DLD1 (cell line): ENCODE measurements around the gene LIPC.

Source experiments
- in situ Hi-C: cut with HindIII; loops from 2 replicates; pipeline ENCODE4 v1.10.0; 2017; ENCODE audit warnings: low sequenced_read_pairs

The LIPC gene

GRCh38 chr15:58453931-58454793 lies 22.4 kb downstream of the LIPC start:
- in situ Hi-C loops: no loop called here

GRCh38 chr15:58454950-58455401 lies 23.2 kb downstream of the LIPC start:
- in situ Hi-C loops: no loop called here

GRCh38 chr15:58457466-58457965 lies 25.7 kb downstream of the LIPC start:
- in situ Hi-C loops: no loop called here

- in situ Hi-C loops: no loop called here
Observed at GRCh38 chr15:58458076-58458475, 26.3 kb downstream of the LIPC start.

DNA sequence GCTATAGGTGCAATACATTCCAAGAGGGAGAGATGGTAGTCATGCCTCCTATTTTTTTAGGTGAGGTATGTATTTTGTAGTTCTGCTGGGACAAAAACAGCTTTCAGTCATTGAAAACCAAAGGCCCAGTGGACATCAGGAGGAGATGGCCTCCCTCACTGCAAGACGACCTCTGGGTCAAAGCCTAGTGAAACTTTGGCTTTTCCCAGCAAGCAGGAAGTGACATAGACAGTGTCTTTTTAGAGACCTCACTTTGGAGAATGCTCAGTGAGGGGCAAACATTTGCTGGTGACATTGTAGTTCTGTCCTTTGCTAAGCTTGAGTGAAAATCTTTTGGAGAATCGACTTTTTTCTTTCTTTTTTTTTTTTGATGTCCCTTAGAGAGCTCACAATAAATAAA lies 27.3 kb downstream of the LIPC start:
- in situ Hi-C loops: no loop called here

DNA sequence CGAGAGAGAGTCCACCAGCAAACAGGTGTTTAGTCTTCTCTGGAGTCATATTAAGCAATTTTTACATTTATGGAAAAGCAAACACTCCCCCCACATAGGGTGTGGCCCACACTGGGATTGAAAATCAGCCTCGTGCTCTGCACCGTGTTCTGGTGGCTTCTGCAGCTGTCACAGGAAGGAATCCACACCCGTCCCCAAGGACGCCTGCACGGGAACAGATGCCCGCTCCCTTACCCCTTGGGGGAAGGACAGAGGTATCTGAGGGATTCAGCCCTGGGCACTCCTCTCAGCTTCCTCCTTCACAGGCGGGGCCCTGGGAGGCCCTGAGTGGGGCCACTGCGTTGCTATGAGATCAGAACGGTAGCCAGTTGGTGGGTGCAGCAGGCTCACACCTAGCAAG lies 27.8 kb downstream of the LIPC start:
- in situ Hi-C loops: no loop called here

GRCh38 chr15:58460116-58460790 lies 28.5 kb downstream of the LIPC start:
- in situ Hi-C loops: no loop called here

GRCh38 chr15:58460872-58461271 lies 29.1 kb downstream of the LIPC start:
- in situ Hi-C loops: no loop called here

DNA sequence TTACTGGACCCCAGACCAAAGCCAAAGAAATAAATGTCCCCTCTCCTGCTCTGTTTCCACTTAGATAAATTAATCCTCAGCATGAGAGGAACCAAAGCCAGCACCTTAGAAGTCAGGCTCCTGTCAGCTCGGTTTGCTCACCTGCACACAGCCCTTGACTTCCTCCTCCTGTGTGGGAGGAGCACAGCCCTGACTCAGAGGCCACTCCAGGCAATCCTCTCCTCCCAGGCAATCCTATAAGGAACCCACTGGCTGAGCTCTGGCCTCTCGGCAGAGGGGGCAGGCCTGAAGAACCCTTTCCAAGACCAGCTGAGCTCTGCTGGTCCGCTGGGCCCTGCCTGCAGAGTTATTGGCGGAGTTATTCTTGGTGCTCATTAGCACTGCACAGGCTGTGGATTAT lies 30.8 kb downstream of the LIPC start:
- in situ Hi-C loops: no loop called here

DNA sequence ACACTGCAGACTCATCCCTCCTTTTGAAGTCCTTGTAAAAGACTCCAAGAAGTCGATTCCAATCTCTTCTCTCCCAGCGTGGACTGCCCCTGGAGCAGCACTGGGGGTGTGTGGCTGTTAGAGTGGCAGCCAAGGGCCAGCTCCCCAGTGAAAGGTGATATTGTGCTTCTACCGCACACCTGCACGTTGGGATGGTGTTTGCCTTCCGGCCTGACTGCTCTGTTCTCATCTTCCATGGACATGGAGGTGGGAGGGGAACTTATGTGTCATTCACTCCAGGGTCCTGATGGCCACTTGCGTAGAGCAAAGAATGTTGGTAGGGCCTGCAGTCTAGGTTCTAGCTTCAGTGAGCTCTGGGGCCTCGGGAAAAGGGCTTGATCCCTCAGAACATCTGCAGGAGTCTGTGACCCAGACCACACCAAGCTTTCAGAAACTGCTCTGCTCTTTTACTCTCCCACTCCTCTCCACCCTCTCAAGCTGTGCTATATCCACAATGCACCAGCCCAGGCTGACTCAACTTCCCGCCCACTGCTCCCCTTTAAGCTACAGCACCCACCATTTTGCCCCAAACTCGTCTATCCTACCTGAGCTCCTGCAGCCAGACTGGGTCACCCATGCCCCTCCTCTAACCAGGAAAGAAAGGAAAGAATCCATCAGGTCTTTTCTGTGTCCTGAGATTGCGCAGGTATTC lies 31.3 kb downstream of the LIPC start:
- in situ Hi-C loops: no loop called here

GRCh38 chr15:58463815-58464650 lies 32.2 kb downstream of the LIPC start:
- in situ Hi-C loops: no loop called here

GRCh38 chr15:58465070-58465469 lies 33.3 kb downstream of the LIPC start:
- in situ Hi-C loops: no loop called here

DNA sequence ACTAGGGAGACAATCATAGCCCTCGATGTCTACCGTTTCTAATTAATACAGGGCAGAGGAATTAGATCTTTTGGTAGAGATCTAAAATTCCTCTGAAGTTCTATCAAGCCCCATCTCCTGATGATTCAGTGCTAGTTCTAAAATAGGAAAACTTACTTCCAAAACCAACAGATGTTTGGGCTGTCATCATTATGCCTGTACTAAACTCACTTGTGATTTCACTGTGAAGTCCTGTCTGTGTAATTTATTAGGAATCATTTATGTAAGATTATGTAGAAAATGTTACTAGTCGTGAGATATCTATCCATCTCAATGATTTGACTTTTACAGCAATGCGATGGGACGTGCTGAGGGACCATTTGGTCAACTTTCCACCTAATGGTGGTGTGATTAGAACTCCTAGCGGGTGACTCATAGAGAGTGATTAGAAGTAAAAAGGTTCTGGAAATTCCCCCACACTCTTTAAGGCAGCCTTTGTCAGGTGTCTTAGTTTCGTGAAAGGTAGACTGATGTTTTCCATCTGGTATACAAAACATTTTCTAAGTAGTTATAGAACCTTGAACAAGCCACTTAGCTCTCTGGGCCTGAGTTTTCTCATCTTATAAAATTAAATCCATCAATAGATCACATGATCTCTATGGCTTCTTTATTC lies 34.2 kb downstream of the LIPC start:
- in situ Hi-C loops: no loop called here

DNA sequence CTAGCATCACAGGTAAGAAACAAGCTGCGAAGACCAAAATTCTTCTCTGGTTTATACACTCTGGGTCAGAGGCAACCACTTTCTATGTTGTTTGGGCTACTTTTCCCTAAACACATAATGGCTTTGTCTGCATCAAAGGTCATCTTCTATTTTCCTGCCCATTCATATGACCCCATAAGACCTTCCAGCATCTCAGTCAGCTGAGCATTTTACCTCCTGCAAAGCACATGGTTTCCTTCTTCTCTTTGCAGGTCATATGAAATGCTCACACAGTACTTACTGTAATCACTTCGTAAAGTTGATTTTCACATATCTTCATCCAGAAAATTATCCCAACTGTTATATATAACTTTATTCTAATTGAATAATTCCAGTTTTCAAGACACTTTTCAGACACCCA lies 34.8 kb downstream of the LIPC start:
- in situ Hi-C loops: no loop called here

GRCh38 chr15:58467121-58467721 lies 35.4 kb downstream of the LIPC start:
- in situ Hi-C loops: no loop called here

GRCh38 chr15:58467722-58468423 lies 36.1 kb downstream of the LIPC start:
- in situ Hi-C loops: no loop called here

DNA sequence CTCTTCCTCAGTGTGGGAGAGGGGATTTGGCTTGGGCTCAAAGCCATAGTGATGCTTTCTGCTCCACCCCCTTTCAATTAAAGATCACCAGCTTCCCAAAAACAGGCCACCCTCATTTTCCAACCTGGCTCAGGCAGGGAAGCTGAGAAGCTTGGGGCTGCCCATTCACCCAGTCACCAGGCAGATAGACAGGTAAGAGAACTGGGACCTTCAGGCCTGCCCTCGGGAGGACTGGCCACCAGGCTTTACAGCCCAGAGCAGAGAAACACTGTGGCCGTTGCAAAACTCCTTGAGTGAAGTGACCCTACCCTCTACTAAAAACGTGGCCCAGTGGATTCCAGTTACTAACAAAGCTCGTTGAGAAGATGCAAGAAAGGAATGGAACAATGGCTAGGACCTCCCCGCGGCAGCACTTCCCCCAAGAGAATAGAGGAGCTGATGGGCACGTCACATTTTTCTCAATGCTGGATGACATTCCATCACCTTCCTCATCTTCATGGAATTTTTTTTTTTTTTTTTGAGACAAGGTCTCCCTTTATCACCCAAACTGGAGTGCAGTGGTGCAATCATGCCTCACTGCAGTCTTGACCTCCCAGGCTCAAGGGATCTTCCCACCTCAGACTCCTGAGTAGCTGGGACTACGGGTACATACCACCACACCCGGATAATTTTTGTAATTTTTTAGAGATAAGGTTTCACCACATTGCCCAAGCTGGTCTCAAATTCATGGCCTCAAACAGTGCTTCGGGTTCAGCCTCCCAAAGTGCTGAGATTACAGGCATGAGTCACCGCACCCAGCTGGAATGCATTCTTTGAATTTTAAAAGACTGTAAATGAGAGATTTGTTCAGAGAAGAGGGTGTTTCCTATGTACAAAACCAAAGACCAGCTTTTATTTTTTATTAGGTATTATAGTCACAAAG lies 37.9 kb downstream of the LIPC start:
- in situ Hi-C loops: no loop called here

DNA sequence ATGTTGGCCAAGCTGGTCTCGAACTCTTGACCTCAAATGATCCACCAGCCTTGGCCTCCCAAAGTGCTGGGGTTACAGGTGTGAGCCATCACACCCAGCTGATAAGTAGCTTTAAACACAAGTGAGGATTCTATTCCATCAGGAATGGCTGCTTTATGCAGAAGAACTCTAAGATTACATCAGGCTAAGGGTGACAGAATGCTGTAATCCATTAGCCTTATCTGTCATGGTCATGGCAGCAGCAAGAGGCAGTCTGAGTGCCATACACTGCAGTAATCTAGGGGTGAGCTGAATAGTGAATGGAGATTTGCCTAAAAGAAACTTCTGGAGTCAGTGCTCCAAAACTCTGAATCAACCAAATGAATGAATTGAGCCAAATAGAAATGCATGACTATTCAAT lies 39.6 kb downstream of the LIPC start:
- in situ Hi-C loops: no loop called here
